Naive thymus-derived CD4-positive, alpha-beta T cell (primary cell): ENCODE data around the gene JMJD7. TPM values are rescaled to one million over a fixed set of nuclear protein-coding genes. Genes with fewer than 3 reads are reported as not detected.
A peak's percentile ranks its signal among the peaks of the same experiment; 100 is the strongest.

ENCODE experiments used
- ATAC-seq: fragments of 150-1000 bp; cut with Tn5 transposase; 2 replicates; pipeline ENCODE4 v1.10.0; 2021; ENCODE audit warnings: mild to moderate bottlenecking, moderate library complexity
- CTCF ChIA-PET: fragments of 350-600 bp; sonication (Branson Sonifier 250); formaldehyde crosslinking; loops from one replicate; lab custom pipeline; 2021; ENCODE audit warnings: antibody characterized with exemption; lab: Charles Lee
- POLR2A ChIA-PET: fragments of 350-600 bp; sonication (Branson Sonifier 250); formaldehyde crosslinking; loops from one replicate; lab custom pipeline; 2021; ENCODE audit warnings: antibody characterized with exemption, inconsistent platforms; lab: Charles Lee
- DNase-seq, 9 donors: peaks; one replicate each; pipeline versions ENCODE4 v3.0.0 to v3.0.0-alpha.2; 2020 to 2022; ENCODE audit warnings: mixed read lengths in 1 of 9
- H3K27ac ChIP-seq: one replicate; pipeline ENCODE4 v1.7.0; 2013; ENCODE audit warnings: mild to moderate bottlenecking, low read depth, low read length, moderate library complexity
- H3K27me3 ChIP-seq, 2 donors: one replicate each; pipeline ENCODE4 v1.7.0; 2013; ENCODE audit warnings: low read length in 2 of 2, mild to moderate bottlenecking in 2 of 2, moderate library complexity in 2 of 2; ENCODE audit not compliant: control insufficient read depth in 2 of 2, insufficient read depth in 2 of 2
- H3K36me3 ChIP-seq, 3 experiments: 1 replicate in 2 of 3; 2 replicates in 1 of 3; pipeline ENCODE4 v1.7.0; 2013; ENCODE audit warnings: low read length in 3 of 3, mild to moderate bottlenecking in 3 of 3, moderate library complexity in 1 of 3; ENCODE audit not compliant: insufficient read depth in 3 of 3, control insufficient read depth in 2 of 3
- H3K4me1 ChIP-seq, 2 donors: one replicate each; pipeline ENCODE4 v1.7.0; 2013; ENCODE audit warnings: low read length in 2 of 2, mild to moderate bottlenecking in 2 of 2, moderate library complexity in 1 of 2; ENCODE audit not compliant: control insufficient read depth in 2 of 2, insufficient read depth in 2 of 2
- H3K4me3 ChIP-seq: 2 replicates; pipeline ENCODE4 v1.7.0; 2013; ENCODE audit warnings: mild to moderate bottlenecking, low read length
- H3K9me3 ChIP-seq, 3 experiments: 1 replicate in 2 of 3; 2 replicates in 1 of 3; pipeline ENCODE4 v1.7.0; 2013; ENCODE audit warnings: low read length in 3 of 3; ENCODE audit not compliant: control insufficient read depth in 2 of 3
- H3K27ac Mint-ChIP-seq, 9 donors: one replicate each; pipeline ENCODE4 v1.8.0; 2020 to 2022; ENCODE audit warnings: mixed read lengths in 9 of 9, mild to moderate bottlenecking in 8 of 9, moderate library complexity in 5 of 9, inconsistent platforms in 2 of 9
- H3K27me3 Mint-ChIP-seq, 5 donors: one replicate each; pipeline ENCODE4 v1.8.0; 2021 to 2022; ENCODE audit warnings: mixed read lengths in 5 of 5, mild to moderate bottlenecking in 1 of 5
- H3K36me3 Mint-ChIP-seq, 5 donors: one replicate each; pipeline ENCODE4 v1.8.0; 2020 to 2022; ENCODE audit warnings: mixed read lengths in 5 of 5, mild to moderate bottlenecking in 3 of 5, inconsistent platforms in 1 of 5
- H3K4me1 Mint-ChIP-seq, 7 donors: one replicate each; pipeline ENCODE4 v1.8.0; 2020 to 2022; ENCODE audit warnings: mixed read lengths in 7 of 7, mild to moderate bottlenecking in 3 of 7, inconsistent platforms in 1 of 7
- H3K4me3 Mint-ChIP-seq, 10 donors: one replicate each; pipeline ENCODE4 v1.8.0; 2020 to 2022; ENCODE audit warnings: mild to moderate bottlenecking in 10 of 10, mixed read lengths in 10 of 10, moderate library complexity in 6 of 10, inconsistent platforms in 2 of 10
- H3K9me3 Mint-ChIP-seq, 11 donors: one replicate each; pipeline ENCODE4 v1.8.0; 2020 to 2022; ENCODE audit warnings: mixed read lengths in 11 of 11, mild to moderate bottlenecking in 4 of 11, inconsistent platforms in 1 of 11, moderate library complexity in 1 of 11
- intact Hi-C, 2 donors: fragments of 100-400 bp; cut with micrococcal nuclease; formaldehyde crosslinking; loops; one replicate each; pipeline ENCODE4 v1.15.1; 2023
- polyA plus RNA-seq, 2 donors: library from polyadenylated mRNA; unstranded; fragments of 300-500 nt; fragmentation: Illumina TruSeq; gene quantifications; one replicate each; pipeline ENCODE4 v1.2.3, GENCODE V29; 2021
- total RNA-seq, 6 experiments: library from RNA in 5 of 6; stranded (reverse) in 5 of 6; gene quantifications; 1 replicate in 5 of 6; 2 replicates in 1 of 6; pipeline ENCODE4 v1.2.3 and lab custom pipeline; 2021 to 2026

JMJD7 gene
- total and polyA plus RNA-seq, 7 experiments from 2014 or later, result 22.4 to 83.7 (median 36.4) TPM

DNA sequence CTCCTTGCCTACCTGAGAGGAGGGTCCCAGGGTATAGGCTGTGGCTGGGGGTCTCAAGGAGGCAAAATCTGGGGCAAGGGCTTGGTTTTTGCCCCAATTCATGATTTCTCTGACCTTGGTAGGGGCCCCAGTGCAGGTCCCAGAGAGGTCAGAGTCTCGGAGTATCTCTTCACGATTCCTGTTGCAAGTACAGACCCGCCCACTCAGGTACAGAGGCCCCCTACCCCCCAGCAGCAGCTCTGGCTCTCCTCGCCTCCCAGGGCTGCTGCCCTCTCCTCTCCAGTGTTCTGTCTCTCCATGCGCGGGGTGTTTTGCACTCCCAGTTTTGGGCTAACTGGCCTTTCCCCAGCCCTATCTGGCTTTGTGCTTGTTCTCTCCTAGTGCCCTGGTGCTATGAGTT, 5.4 kb upstream of the JMJD7 start:
- CTCF ChIA-PET, result no interaction called here
- Histone ChIP-seq H3K4me1 (no peaks in the 10 kb centered on the region), H3K27ac (no peak overlapping the region), H3K27me3 (no peaks in the 10 kb centered on the region), H3K4me3 (no peak overlapping the region), H3K9me3 (no peaks in the 10 kb centered on the region), H3K36me3 (peaks cover 0 to 74% (median 0%) of the 10 kb centered on the region in 3 experiments)
- no peak for ATAC-seq
- H3K4me3 Mint-ChIP-seq, result no peak overlapping the region
- peaks cover 0 to 27% (median 4%) of the 10 kb centered on the region in 5 donors for H3K36me3 Mint-ChIP-seq
- H3K27me3 Mint-ChIP-seq, result peaks cover 0 to 3% (median 0%) of the 10 kb centered on the region in 5 donors
- intact Hi-C loops, result no loop called here
- peak overlapping the region in 1 of 9 donors; percentile 10 for H3K27ac Mint-ChIP-seq
- POLR2A ChIA-PET, result no interaction called here
- no peaks in the 10 kb centered on the region for H3K9me3 Mint-ChIP-seq
- H3K4me1 Mint-ChIP-seq, result peaks cover 0 to 6% (median 6%) of the 10 kb centered on the region in 7 donors
- no peak for DNase-seq

DNA sequence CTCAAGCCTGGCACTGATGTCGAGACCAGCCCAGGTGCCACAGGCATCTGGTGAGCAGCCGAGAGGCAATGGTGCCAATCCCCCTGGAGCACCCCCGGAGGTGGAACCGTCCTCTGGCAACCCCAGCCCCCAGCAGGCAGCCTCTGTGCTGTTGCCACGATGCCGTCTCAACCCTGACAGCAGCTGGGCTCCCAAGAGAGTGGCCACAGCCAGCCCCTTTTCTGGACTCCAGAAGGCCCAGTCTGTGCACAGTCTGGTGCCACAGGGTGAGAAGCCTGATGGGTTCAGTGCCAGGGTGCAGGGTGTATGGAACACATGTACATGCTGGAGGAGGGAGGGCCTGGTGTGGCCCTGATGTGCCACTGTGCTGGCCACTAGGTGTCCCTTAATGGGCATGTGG, 4.9 kb upstream of the JMJD7 start:
- POLR2A ChIA-PET, result interaction anchor here (0.8 kb wide), 1 partner anchor 9 kb away, joined by 3 read pairs; no protein-coding TSS in a partner anchor
- H3K27me3 Mint-ChIP-seq, result peaks cover 0 to 3% (median 0%) of the 10 kb centered on the region in 5 donors
- Histone ChIP-seq H3K4me3 (no peak overlapping the region), H3K9me3 (no peaks in the 10 kb centered on the region), H3K27ac (no peak overlapping the region), H3K27me3 (no peaks in the 10 kb centered on the region), H3K4me1 (no peaks in the 10 kb centered on the region), H3K36me3 (peaks cover 0 to 70% (median 0%) of the 10 kb centered on the region in 3 experiments)
- CTCF ChIA-PET, result no interaction called here
- H3K36me3 Mint-ChIP-seq, result peaks cover 0 to 23% (median 4%) of the 10 kb centered on the region in 5 donors
- H3K4me3 Mint-ChIP-seq, result no peak overlapping the region
- H3K9me3 Mint-ChIP-seq, result no peaks in the 10 kb centered on the region
- no peak overlapping the region for H3K27ac Mint-ChIP-seq
- intact Hi-C loops, result no loop called here
- ATAC-seq, result no peak
- H3K4me1 Mint-ChIP-seq, result peaks cover 0 to 8% (median 6%) of the 10 kb centered on the region in 7 donors
- DNase-seq, result no peak

DNA sequence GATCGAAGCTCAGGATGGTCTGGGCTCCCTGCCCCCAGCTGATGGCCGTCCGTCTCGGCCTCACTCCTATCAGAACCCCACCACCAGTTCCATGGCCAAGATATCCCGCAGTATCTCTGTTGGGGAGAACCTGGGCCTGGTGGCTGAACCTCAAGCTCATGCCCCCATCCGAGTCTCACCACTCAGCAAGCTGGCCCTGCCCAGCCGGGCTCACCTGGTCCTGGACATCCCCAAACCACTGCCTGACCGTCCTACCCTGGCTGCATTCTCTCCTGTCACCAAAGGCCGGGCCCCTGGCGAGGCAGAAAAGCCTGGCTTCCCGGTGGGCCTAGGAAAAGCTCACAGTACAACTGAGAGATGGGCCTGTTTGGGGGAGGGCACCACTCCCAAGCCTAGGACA, 4.4 kb upstream of the JMJD7 start:
- intact Hi-C loops, result no loop called here
- ATAC-seq (no peak), DNase-seq (no peak)
- ChIA-PET POLR2A (interaction anchor here (0.8 kb wide), 1 partner anchor 9 kb away, joined by 3 read pairs; no protein-coding TSS in a partner anchor), CTCF (no interaction called here)
- H3K9me3 Mint-ChIP-seq, result no peaks in the 10 kb centered on the region
- H3K4me3 Mint-ChIP-seq, result no peak overlapping the region
- Histone ChIP-seq H3K36me3 (peaks cover 0 to 69% (median 0%) of the 10 kb centered on the region in 3 experiments), H3K4me1 (peaks cover under 1% of the 10 kb centered on the region in 2 donors), H3K9me3 (no peaks in the 10 kb centered on the region), H3K4me3 (no peak overlapping the region), H3K27ac (no peak overlapping the region), H3K27me3 (no peaks in the 10 kb centered on the region)
- peaks cover 0 to 3% (median 0%) of the 10 kb centered on the region in 5 donors for H3K27me3 Mint-ChIP-seq
- no peak overlapping the region for H3K27ac Mint-ChIP-seq
- peaks cover 0 to 23% (median 4%) of the 10 kb centered on the region in 5 donors for H3K36me3 Mint-ChIP-seq
- H3K4me1 Mint-ChIP-seq, result peaks cover 2 to 10% (median 8%) of the 10 kb centered on the region in 7 donors

DNA sequence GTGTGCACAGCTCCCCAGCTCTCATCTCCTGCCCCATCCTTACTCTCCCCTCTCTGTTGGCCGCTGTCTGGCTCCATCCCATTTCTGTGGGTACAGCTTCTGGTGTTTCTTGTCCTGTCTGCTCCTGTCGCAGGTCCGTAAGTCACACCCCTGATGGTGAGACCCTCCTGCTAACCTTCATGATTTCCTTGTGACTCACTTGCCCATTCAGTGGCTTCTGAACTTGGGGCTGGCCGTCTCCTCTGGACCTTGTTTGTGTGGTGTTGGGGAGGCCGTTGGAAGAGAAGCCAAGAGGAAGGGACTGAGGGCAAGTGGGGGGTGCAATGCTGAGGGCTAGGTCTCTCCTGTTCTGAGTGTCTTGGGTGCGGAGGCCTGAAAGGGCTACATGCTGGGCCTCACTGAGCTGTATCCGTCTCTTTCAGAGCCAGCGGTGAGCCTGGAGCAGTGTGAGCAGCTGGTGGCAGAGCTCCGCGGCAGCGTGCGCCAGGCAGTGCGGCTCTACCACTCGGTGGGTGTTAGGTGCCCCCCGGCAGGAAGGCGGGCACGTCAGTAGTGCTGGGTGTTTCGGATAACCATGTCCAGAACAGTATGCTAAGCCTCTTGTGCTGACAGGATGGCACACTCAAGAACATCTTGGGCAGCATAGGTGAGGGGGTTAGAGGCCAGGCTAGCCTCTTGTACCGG, 3.7 kb upstream of the JMJD7 start:
- H3K27me3 Mint-ChIP-seq, result peaks cover 0 to 3% (median 0%) of the 10 kb centered on the region in 5 donors
- H3K36me3 Mint-ChIP-seq, result peaks cover 0 to 16% (median 4%) of the 10 kb centered on the region in 5 donors
- ATAC-seq (no peak), DNase-seq (no peak)
- peak overlapping the region in 1 of 9 donors; percentile 70 for H3K27ac Mint-ChIP-seq
- no peak overlapping the region for H3K4me3 Mint-ChIP-seq
- Histone ChIP-seq H3K27ac (no peak overlapping the region), H3K4me3 (no peak overlapping the region), H3K4me1 (peaks cover 7 to 8% of the 10 kb centered on the region in 2 donors), H3K27me3 (no peaks in the 10 kb centered on the region), H3K36me3 (peaks cover 0 to 62% (median 0%) of the 10 kb centered on the region in 3 experiments), H3K9me3 (no peaks in the 10 kb centered on the region)
- CTCF ChIA-PET, result no interaction called here
- H3K4me1 Mint-ChIP-seq, result peaks cover 9 to 16% (median 15%) of the 10 kb centered on the region in 7 donors
- intact Hi-C loops, result no loop called here
- POLR2A ChIA-PET, result no interaction called here
- no peaks in the 10 kb centered on the region for H3K9me3 Mint-ChIP-seq

DNA sequence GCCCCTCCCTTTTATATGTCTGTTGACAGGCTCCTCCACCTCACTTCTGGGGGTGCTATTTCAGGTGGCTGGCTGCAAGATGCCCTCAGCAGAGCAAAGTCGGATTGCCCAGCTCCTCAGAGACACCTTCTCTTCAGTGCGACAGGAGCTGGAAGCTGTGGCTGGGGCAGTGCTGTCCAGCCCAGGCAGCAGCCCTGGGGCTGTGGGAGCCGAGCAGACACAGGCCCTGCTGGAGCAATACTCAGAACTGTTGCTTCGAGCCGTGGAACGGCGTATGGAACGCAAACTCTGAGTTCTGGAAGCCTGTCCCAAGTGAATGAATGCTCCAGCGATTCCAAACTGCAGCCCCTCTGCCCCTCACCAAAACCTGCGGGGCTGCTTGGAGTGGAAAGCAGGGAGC, 2.7 kb upstream of the JMJD7 start:
- intact Hi-C loops, result loop anchor here in 1 of 2 donors (5.0 kb wide), 1 partner anchor 128 kb away; no protein-coding TSS in a partner anchor
- H3K27me3 Mint-ChIP-seq, result peaks cover 0 to 3% (median 0%) of the 10 kb centered on the region in 5 donors
- POLR2A ChIA-PET, result no interaction called here

DNA sequence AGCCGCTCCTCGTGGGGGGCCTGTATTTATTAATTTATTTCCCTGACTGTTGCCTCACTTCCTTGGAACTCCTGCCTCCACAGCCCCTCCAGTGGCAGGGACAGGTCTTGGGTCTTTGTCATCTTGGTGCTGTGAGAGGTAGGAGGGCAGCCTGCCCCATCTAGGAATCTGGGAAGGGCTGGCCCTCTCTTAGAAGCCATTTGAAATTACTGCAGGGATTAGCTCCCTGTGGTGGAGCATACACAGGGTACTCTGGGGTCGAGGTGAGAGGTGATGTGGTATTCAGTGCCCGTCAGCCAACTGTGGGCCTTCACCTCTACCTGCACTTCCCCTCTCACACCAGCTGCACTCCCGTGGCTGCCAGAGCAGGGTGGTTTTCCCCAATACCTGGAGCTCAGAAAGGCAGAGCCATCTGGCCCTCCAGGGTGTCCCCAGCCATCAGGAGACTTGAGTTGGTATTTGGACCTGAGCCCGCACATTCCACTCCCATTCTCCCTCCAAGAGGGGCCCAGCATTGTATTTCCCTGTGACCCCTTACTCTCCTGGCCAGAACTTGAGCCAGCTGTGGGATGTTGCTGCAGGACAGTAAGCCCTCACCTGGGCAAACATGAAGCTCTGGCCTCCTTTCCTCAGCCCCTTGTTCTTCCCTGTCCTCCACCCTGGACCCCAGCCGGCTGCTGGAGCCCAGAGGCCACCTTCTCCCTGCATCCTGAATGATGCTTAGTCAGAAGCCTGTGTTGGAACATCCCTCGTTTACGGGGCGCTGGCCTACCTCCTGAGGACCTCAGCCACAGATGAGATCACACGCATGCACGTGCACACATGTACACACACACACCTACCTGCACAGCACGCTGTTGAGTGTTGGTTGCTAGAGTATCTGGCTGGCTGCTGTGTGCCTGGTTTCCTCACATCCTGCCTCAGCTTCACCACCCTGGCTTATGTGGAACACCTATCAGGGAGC, 2.0 kb upstream of the JMJD7 start:
- Histone ChIP-seq H3K9me3 (no peaks in the 10 kb centered on the region), H3K27me3 (no peaks in the 10 kb centered on the region), H3K27ac (no peak overlapping the region), H3K4me3 (no peak overlapping the region), H3K4me1 (peaks cover 15 to 17% of the 10 kb centered on the region in 2 donors), H3K36me3 (peaks cover 0 to 46% (median 0%) of the 10 kb centered on the region in 3 experiments)
- CTCF ChIA-PET, result interaction anchor here (0.7 to 1.0 kb wide), 3 partner anchors 14 to 79 kb away, joined by 3 to 5 read pairs (median 3); partner anchors contain the start of gene MAPKBP1
- ATAC-seq, result no peak
- Mint-ChIP-seq H3K27ac (peak overlapping the region in 8 of 9 donors; percentile 8 to 79 (median 62)), H3K4me1 (peaks cover 17 to 32% (median 29%) of the 10 kb centered on the region in 7 donors), H3K9me3 (no peaks in the 10 kb centered on the region), H3K27me3 (peaks cover 0 to 3% (median 0%) of the 10 kb centered on the region in 5 donors), H3K36me3 (peaks cover 0 to 16% (median 4%) of the 10 kb centered on the region in 5 donors), H3K4me3 (peak overlapping the region; percentile 66 to 99 (median 87))
- POLR2A ChIA-PET, result interaction anchor here (2.5 to 2.9 kb wide), 2 partner anchors 52 to 111 kb away, joined by 9 to 16 read pairs; partner anchors contain the start of gene MAPKBP1
- no peak for DNase-seq
- intact Hi-C loops, result loop anchor here (2.0 to 5.0 kb wide), 2 partner anchors 129 to 913 kb away; no protein-coding TSS in a partner anchor

More for the DNA sequence above, 2.7 kb upstream of the JMJD7 start:
- Mint-ChIP-seq H3K9me3 (no peaks in the 10 kb centered on the region), H3K4me1 (peaks cover 17 to 25% (median 24%) of the 10 kb centered on the region in 7 donors), H3K36me3 (peaks cover 0 to 15% (median 4%) of the 10 kb centered on the region in 5 donors), H3K27ac (peak overlapping the region in 1 of 9 donors; percentile 62), H3K4me3 (no peak overlapping the region)
- ATAC-seq, result no peak
- Histone ChIP-seq H3K27ac (no peak overlapping the region), H3K4me3 (no peak overlapping the region), H3K9me3 (no peaks in the 10 kb centered on the region), H3K4me1 (peaks cover 12 to 17% of the 10 kb centered on the region in 2 donors), H3K36me3 (peaks cover 0 to 53% (median 0%) of the 10 kb centered on the region in 3 experiments), H3K27me3 (no peaks in the 10 kb centered on the region)
- DNase-seq, result no peak
- CTCF ChIA-PET, result interaction anchor here (1.0 kb wide), 1 partner anchor 80 kb away, joined by 5 read pairs; no protein-coding TSS in a partner anchor
